OCI-LY7 (cell line): Measurements from ENCODE around the gene CRACDL. TPM values are rescaled to one million over a fixed set of nuclear protein-coding genes. Genes with fewer than 3 reads are reported as not detected.

Experiments used
- BruUV-seq: library from RNA; stranded (reverse); fragments of 400-500 nt; replicated peaks from 2 replicates; lab custom pipeline; 2021; lab: Mats Ljungman, UMichigan
- CTCF ChIA-PET: fragments of 300-600 bp; sonication (Branson Sonifier 250); formaldehyde crosslinking; loops from one replicate; lab custom pipeline; 2022; ENCODE audit warnings: antibody characterized with exemption; ENCODE audit not compliant: unreplicated experiment; lab: Charles Lee
- POLR2A ChIA-PET: fragments of 300-600 bp; sonication (Branson Sonifier 250); formaldehyde crosslinking; loops from one replicate; lab custom pipeline; 2022; ENCODE audit warnings: antibody characterized with exemption; lab: Charles Lee
- DNase-seq: peaks from one replicate; pipeline ENCODE4 v3.0.0-alpha.2; 2015; ENCODE audit warnings: low spot score
- H2AFZ ChIP-seq: fragments of 200-600 bp; sonication (generic), shearing (Covaris generic); 2 replicates; pipeline ENCODE4 v1.6.1; 2014; ENCODE audit warnings: mild to moderate bottlenecking, antibody characterized with exemption, low read length, moderate library complexity
- H3K27ac ChIP-seq: fragments of 200-600 bp; sonication (generic); 2 replicates; pipeline ENCODE4 v1.5.1; 2014; ENCODE audit warnings: mixed run types, low read depth, mild to moderate bottlenecking, moderate library complexity, low read length, inconsistent platforms; ENCODE audit not compliant: poor library complexity, severe bottlenecking
- H3K36me3 ChIP-seq: fragments of 200-600 bp; sonication (generic); 2 replicates; pipeline ENCODE4 v1.6.1; 2014; ENCODE audit warnings: mild to moderate bottlenecking, antibody characterized with exemption, low read length, moderate library complexity, mixed read lengths; ENCODE audit not compliant: insufficient read depth
- H3K4me1 ChIP-seq: fragments of 200-600 bp; sonication (generic); 2 replicates; pipeline ENCODE4 v1.5.1; 2014; ENCODE audit warnings: mild to moderate bottlenecking, low read length; ENCODE audit not compliant: insufficient read depth, poor library complexity, severe bottlenecking
- H3K4me2 ChIP-seq: fragments of 200-600 bp; sonication (generic); 2 replicates; pipeline ENCODE4 v1.6.1; 2014; ENCODE audit warnings: mild to moderate bottlenecking, low read length
- H3K4me3 ChIP-seq: fragments of 200-600 bp; sonication (generic); 2 replicates; pipeline ENCODE4 v1.5.1; 2014; ENCODE audit warnings: mild to moderate bottlenecking, low read depth, low read length; ENCODE audit not compliant: poor library complexity, severe bottlenecking
- H3K79me2 ChIP-seq: fragments of 200-600 bp; sonication (generic); 2 replicates; pipeline ENCODE4 v1.6.1; 2016; ENCODE audit warnings: low read depth, mild to moderate bottlenecking, low read length, moderate library complexity, mixed read lengths; ENCODE audit not compliant: insufficient read depth
- H3K9me2 ChIP-seq: fragments of 200-600 bp; sonication (generic); 2 replicates; pipeline ENCODE4 v1.6.1; 2016; ENCODE audit warnings: mild to moderate bottlenecking, low read length, mixed read lengths; ENCODE audit not compliant: insufficient read depth
- H3K9me3 ChIP-seq: fragments of 200-600 bp; sonication (generic); 2 replicates; pipeline ENCODE4 v1.6.1; 2014; ENCODE audit warnings: mild to moderate bottlenecking, mixed run types, low read length, mixed read lengths
- H4K20me1 ChIP-seq: fragments of 200-600 bp; sonication (generic); 2 replicates; pipeline ENCODE4 v1.6.1; 2014; ENCODE audit warnings: mild to moderate bottlenecking, antibody characterized with exemption, low read length, moderate library complexity, mixed read lengths; ENCODE audit not compliant: insufficient read depth
- CTCF ChIP-seq: fragments of 200-600 bp; sonication (generic); conservative IDR thresholded peaks from 2 replicates; pipeline ENCODE4 v1.5.1; 2014; ENCODE audit warnings: mild to moderate bottlenecking, antibody characterized with exemption, low read length, moderate library complexity, mixed read lengths
- EZH2phosphoT487 ChIP-seq: fragments of 200-600 bp; sonication (generic); IDR thresholded peaks from 2 replicates; pipeline ENCODE4 v1.6.1; 2018; ENCODE audit warnings: low read depth, borderline replicate concordance, mild to moderate bottlenecking, mixed run types, antibody characterized with exemption, low read length, moderate library complexity, mixed read lengths
- intact Hi-C: fragments of 100-400 bp; cut with micrococcal nuclease; formaldehyde crosslinking; loops from one replicate; pipeline ENCODE4 v1.10.0; 2022; ENCODE audit not compliant: unreplicated experiment
- total RNA-seq, 2 experiments: library from RNA; depleted of rRNA in 1 of 2; stranded (reverse); fragments of >200 nt in 1 of 2; shearing (Covaris generic) in 1 of 2; gene quantifications; 2 replicates each; pipeline ENCODE4 v1.2.3, GENCODE V29; 2014 to 2022

The CRACDL gene
- total RNA-seq, 2 experiments from 2014 or later: 0.03 to 0.13 TPM

GRCh38 chr2:98769114-98769476 lies 166.9 kb downstream of the CRACDL start:
- Histone ChIP-seq H3K9me3 (no peaks in the 10 kb centered on the region), H4K20me1 (no peaks in the 10 kb centered on the region), H3K79me2 (no peaks in the 10 kb centered on the region), H3K4me3 (no peak overlapping the region), H3K36me3 (no peaks in the 10 kb centered on the region), H3K4me1 (peaks cover 72% of the 10 kb centered on the region), H2AFZ (peak overlapping the region; percentile 48; the same call in 1 of the 2 replicates), H3K4me2 (no peak overlapping the region), H3K27ac (no peak overlapping the region), H3K9me2 (no peaks in the 10 kb centered on the region)
- no TSS peak for BruUV-seq
- intact Hi-C loops: no loop called here
- POLR2A ChIA-PET: no interaction called here
- CTCF ChIA-PET: no interaction called here
- TF ChIP-seq EZH2phosphoT487 (no peak), CTCF (no peak)
- no peak for DNase-seq

- peaks cover 78% of the 10 kb centered on the region for H3K4me1 ChIP-seq
- no peaks in the 10 kb centered on the region for H3K9me2 ChIP-seq
- DNase-seq: no peak
- no peak overlapping the region for H3K4me3 ChIP-seq
- no peaks in the 10 kb centered on the region for H3K79me2 ChIP-seq
- TF ChIP-seq CTCF: no peak
- TF ChIP-seq EZH2phosphoT487: no peak
- intact Hi-C loops: no loop called here
- no peaks in the 10 kb centered on the region for H3K9me3 ChIP-seq
- H3K36me3 ChIP-seq: no peaks in the 10 kb centered on the region
- H3K27ac ChIP-seq: no peak overlapping the region
- peak overlapping the region; percentile 48; the same call in 1 of the 2 replicates for H2AFZ ChIP-seq
- H4K20me1 ChIP-seq: no peaks in the 10 kb centered on the region
- no TSS peak for BruUV-seq
- ChIA-PET CTCF (no interaction called here), POLR2A (no interaction called here)
- H3K4me2 ChIP-seq: no peak overlapping the region
Measured at GRCh38 chr2:98768384-98769113, 167.5 kb downstream of the CRACDL start.

- Histone ChIP-seq H3K4me3 (no peak overlapping the region), H3K9me3 (no peaks in the 10 kb centered on the region), H3K27ac (peak overlapping the region; percentile 90), H2AFZ (no peak overlapping the region), H3K4me2 (peak overlapping the region; percentile 78), H3K9me2 (no peaks in the 10 kb centered on the region), H4K20me1 (no peaks in the 10 kb centered on the region), H3K79me2 (no peaks in the 10 kb centered on the region), H3K36me3 (no peaks in the 10 kb centered on the region), H3K4me1 (peaks cover 89% of the 10 kb centered on the region)
- TF ChIP-seq CTCF (no peak), EZH2phosphoT487 (no peak)
- BruUV-seq: no TSS peak
- ChIA-PET CTCF (no interaction called here), POLR2A (interaction anchor here (1.3 kb wide), 1 partner anchor 11 kb away, joined by 3 read pairs; no protein-coding TSS in a partner anchor)
- intact Hi-C loops: loop anchor here (5.0 kb wide), 1 partner anchor 117 kb away; no protein-coding TSS in a partner anchor
- peak; percentile 32 for DNase-seq
Measured at GRCh38 chr2:98764499-98764898, 171.5 kb downstream of the CRACDL start.
